Transverse colon (tissue), 3 donors: ENCODE data around the gene TC2N.

Source experiments
- CTCF ChIP-seq, 5 experiments: fragments of 200-600 bp in 3 of 5; fragments of 450-650 bp in 2 of 5; sonication (generic) in 3 of 5; IDR thresholded peaks; 1 replicate in 2 of 5; 2 replicates in 3 of 5; pipeline ENCODE4 v1.5.1; 2016 to 2017; ENCODE audit warnings: antibody characterized with exemption in 5 of 5, inconsistent platforms in 3 of 5, mild to moderate bottlenecking in 2 of 5, moderate library complexity in 1 of 5
- EP300 ChIP-seq: sonication (generic); formaldehyde crosslinking; IDR thresholded peaks from one replicate; pipeline ENCODE4 v1.6.1; 2017; ENCODE audit warnings: antibody characterized with exemption, low read depth
- POLR2A ChIP-seq: fragments of 450-650 bp; IDR thresholded peaks from one replicate; pipeline ENCODE4 v1.6.1; 2016; ENCODE audit warnings: antibody characterized with exemption, mild to moderate bottlenecking, moderate library complexity

DNA sequence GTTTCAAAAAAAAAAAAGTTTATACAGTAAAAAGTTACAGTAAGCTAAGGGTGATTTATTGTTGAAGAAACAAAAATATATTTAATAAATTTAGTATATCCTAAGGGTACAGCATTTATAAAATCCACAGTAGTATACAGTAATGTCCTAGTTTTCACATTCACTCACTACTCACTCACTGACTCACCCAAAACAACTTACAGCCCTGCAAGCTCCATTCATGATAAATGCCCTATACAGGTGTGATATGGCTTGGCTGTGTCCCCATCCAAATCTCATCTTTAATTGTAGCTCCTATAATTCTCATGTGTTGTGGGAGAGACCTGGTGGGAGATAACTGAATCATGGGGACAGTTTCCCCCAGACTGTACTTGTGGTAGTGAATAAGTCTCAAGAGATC lies 61.7 kb downstream of the TC2N start:
- TF ChIP-seq CTCF (IDR thresholded peaks at IDR 0.05) (no peak), POLR2A (no peak), EP300 (no peak)
